Karpas-422 (cell line): Measurements from ENCODE around the gene HECTD2. TPM values are rescaled to one million over a fixed set of nuclear protein-coding genes. Genes with fewer than 3 reads are reported as not detected.
"Not testable (repeated sequence)": the region's sequence is repeated elsewhere in the genome, so short reads cannot be mapped to it uniquely, and the experiment has no call there.

Experiments
- DNase-seq: peaks from one replicate; pipeline ENCODE4 v3.0.0-alpha.2; 2015
- H2AFZ ChIP-seq: fragments of 200-600 bp; sonication (generic); 2 replicates; pipeline ENCODE4 v1.6.1; 2014; ENCODE audit warnings: antibody characterized with exemption, low read length, mixed read lengths
- H3K27ac ChIP-seq: fragments of 200-600 bp; sonication (generic); 2 replicates; pipeline ENCODE4 v1.5.1; 2014; ENCODE audit warnings: mild to moderate bottlenecking, low read length, moderate library complexity
- H3K27me3 ChIP-seq: fragments of 200-600 bp; sonication (generic); 2 replicates; pipeline ENCODE4 v1.6.1; 2014; ENCODE audit warnings: low read length, mixed read lengths
- H3K36me3 ChIP-seq: fragments of 200-600 bp; sonication (generic); 2 replicates; pipeline ENCODE4 v1.6.1; 2014; ENCODE audit warnings: low read length, mixed read lengths; ENCODE audit not compliant: insufficient read depth
- H3K4me1 ChIP-seq: fragments of 200-600 bp; sonication (generic); 2 replicates; pipeline ENCODE4 v1.6.1; 2014; ENCODE audit warnings: mild to moderate bottlenecking, low read length, mixed read lengths
- H3K4me2 ChIP-seq: fragments of 200-600 bp; sonication (generic); 2 replicates; pipeline ENCODE4 v1.6.1; 2014; ENCODE audit warnings: low read length, low read depth, mild to moderate bottlenecking; ENCODE audit not compliant: poor library complexity, severe bottlenecking
- H3K4me3 ChIP-seq: fragments of 200-600 bp; sonication (generic); 2 replicates; pipeline ENCODE4 v1.5.1; 2014; ENCODE audit warnings: mild to moderate bottlenecking, antibody characterized with exemption, low read length, mixed read lengths
- H3K79me2 ChIP-seq: fragments of 200-600 bp; sonication (generic); 2 replicates; pipeline ENCODE4 v1.6.1; 2014; ENCODE audit warnings: mild to moderate bottlenecking, low read length, mixed read lengths
- H3K9ac ChIP-seq: fragments of 200-600 bp; sonication (generic); 2 replicates; pipeline ENCODE4 v1.6.0; 2014; ENCODE audit warnings: low read length
- H3K9me2 ChIP-seq: fragments of 200-600 bp; sonication (generic), shearing (Covaris generic); replicated peaks from 2 replicates; pipeline ENCODE4 v1.6.0; 2014; ENCODE audit warnings: mild to moderate bottlenecking, low read length, moderate library complexity; ENCODE audit not compliant: insufficient read depth
- H3K9me3 ChIP-seq: fragments of 300-700, 200-600 bp; sonication (generic); 2 replicates; pipeline ENCODE4 v1.6.1; 2014; ENCODE audit warnings: low read length, mixed read lengths
- H4K20me1 ChIP-seq: fragments of 200-600 bp; sonication (generic); 2 replicates; pipeline ENCODE4 v1.6.1; 2014; ENCODE audit warnings: mild to moderate bottlenecking, antibody characterized with exemption, low read length, low read depth; ENCODE audit not compliant: insufficient read depth
- total RNA-seq: library from RNA; depleted of rRNA; stranded (reverse); fragments of >200 nt; shearing (Covaris generic); gene quantifications from 2 replicates; pipeline ENCODE4 v1.2.3, GENCODE V29; 2014; ENCODE audit warnings: low replicate concordance

The HECTD2 gene
- total RNA-seq, 1 experiment from 2014 or later: 0.22 TPM

DNA sequence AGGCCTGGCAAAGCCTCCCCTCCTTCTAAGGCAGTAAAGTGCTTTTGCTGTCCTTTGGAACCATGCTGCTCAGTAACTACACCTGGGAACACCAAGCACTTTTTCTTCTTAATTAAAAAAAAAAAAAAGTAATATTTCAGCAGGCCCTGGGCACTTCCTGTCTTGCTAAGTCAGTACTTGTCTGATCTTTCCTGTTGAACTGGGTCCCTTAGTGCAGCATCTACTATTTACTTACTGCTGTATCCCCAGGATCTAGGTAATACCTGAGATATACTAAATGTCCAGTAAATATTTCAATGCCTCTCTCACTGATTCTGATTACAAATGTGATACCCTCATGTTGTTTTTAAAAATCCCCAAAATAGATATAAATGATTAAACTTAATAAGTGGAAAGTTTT is 145.3 kb downstream of the HECTD2 start:
- Histone ChIP-seq H2AFZ (no peak overlapping the region), H4K20me1 (no peaks in the 10 kb centered on the region), H3K9me2 (no peaks in the 10 kb centered on the region), H3K4me3 (no peak overlapping the region), H3K4me2 (no peak overlapping the region), H3K4me1 (no peaks in the 10 kb centered on the region), H3K9ac (no peak overlapping the region), H3K27ac (no peak overlapping the region), H3K36me3 (no peaks in the 10 kb centered on the region), H3K9me3 (no peaks in the 10 kb centered on the region), H3K79me2 (no peaks in the 10 kb centered on the region), H3K27me3 (no peaks in the 10 kb centered on the region)
- DNase-seq: no peak

DNA sequence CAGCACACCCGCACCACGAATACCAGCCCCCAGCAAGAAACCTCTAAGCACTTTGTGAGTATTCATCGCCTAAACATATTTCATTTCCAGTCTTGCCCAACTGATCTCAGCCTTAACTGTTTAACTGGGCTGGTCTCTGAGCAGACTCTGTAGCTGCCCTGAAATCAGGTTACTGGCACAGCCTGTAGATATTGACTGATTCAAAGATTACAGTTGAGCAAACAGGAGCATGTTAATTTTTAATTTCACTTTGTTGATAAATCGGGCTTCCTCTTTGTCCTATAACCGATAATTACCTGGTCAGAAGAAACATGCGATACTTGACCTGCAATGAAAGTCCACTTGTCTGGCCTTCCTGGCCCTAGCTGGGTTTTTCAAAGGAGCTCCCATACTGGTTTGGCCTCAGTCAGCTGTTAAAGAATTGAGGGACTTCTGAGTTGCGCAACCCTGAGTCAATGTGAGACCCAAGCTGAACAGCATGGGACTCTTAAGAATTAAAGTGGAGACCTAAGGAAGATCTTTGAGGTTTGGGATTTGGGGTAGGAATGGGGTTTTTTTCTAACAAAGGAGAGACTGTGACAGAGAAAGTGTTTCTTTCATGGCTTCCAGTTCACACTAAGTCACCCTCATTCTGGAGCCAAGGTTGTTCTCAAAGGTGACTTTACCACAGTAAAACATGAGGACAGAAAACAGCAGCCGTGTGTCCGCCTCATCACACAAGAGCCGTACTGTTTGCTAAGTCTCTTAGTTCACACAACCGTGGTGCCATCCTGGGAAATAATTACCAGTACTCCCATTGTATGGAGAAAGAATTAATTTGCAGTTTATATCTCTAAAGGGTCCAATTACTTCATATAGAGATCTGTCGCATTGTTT is 146.8 kb downstream of the HECTD2 start:
- no peaks in the 10 kb centered on the region for H3K9me2 ChIP-seq
- H3K4me2 ChIP-seq: no peak overlapping the region
- no peaks in the 10 kb centered on the region for H3K9me3 ChIP-seq
- H3K36me3 ChIP-seq: no peaks in the 10 kb centered on the region
- no peak for DNase-seq
- no peaks in the 10 kb centered on the region for H3K79me2 ChIP-seq
- H3K27ac ChIP-seq: no peak overlapping the region
- no peaks in the 10 kb centered on the region for H4K20me1 ChIP-seq
- no peak overlapping the region for H2AFZ ChIP-seq
- H3K4me3 ChIP-seq: no peak overlapping the region
- no peaks in the 10 kb centered on the region for H3K4me1 ChIP-seq
- no peaks in the 10 kb centered on the region for H3K27me3 ChIP-seq
- no peak overlapping the region for H3K9ac ChIP-seq

DNA sequence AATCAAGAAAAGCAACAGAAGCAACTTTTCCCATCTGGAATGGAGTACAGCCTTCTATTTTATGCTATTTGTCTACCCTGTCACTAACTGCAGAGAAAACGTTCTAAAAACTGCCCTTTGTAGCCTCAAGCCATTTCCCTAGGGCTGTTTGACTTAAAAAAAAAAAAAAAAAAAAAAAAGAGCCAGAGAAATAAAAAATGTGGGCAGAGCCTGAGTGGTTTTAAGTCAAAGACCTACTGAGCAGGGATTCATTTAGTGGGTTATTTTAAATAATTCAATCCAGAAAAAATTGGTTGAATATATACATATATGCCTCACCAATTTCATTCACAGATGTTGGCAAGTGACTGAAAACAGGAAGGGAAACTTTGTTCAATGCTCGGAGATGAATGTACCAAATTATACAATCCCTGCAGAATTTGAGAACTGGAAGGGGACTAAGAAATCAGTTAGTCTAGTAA is 147.5 kb downstream of the HECTD2 start:
- no peaks in the 10 kb centered on the region for H3K4me1 ChIP-seq
- H3K36me3 ChIP-seq: no peaks in the 10 kb centered on the region
- no peak overlapping the region for H3K4me3 ChIP-seq
- H3K79me2 ChIP-seq: no peaks in the 10 kb centered on the region
- no peak overlapping the region for H2AFZ ChIP-seq
- H4K20me1 ChIP-seq: no peaks in the 10 kb centered on the region
- H3K27me3 ChIP-seq: no peaks in the 10 kb centered on the region
- no peak overlapping the region for H3K27ac ChIP-seq
- H3K9me2 ChIP-seq: no peaks in the 10 kb centered on the region
- no peak for DNase-seq
- H3K9me3 ChIP-seq: no peaks in the 10 kb centered on the region
- H3K9ac ChIP-seq: no peak overlapping the region
- no peak overlapping the region for H3K4me2 ChIP-seq

DNA sequence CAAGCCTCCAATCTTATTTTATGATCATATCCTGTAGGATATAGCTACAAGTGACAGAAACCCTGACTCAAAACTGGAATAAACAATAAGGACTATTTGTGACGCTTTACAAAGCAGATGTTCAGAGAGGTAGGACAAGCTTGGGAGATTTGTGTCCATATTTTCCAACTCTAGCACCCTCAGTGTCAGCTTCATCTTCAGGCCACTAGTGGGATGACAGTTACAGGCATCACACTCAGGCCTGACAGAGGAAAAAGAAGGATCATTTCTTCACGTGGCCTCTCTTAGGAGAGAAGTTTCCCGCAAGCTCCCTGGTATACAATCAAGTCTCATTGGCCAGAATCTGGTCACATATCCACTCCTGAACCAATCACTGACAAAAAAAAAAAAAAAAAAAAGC is 148.3 kb downstream of the HECTD2 start:
- no peak overlapping the region for H3K9ac ChIP-seq
- no peaks in the 10 kb centered on the region for H3K9me2 ChIP-seq
- no peak overlapping the region for H3K4me3 ChIP-seq
- H3K27ac ChIP-seq: no peak overlapping the region
- H3K9me3 ChIP-seq: no peaks in the 10 kb centered on the region
- no peak overlapping the region for H2AFZ ChIP-seq
- no peaks in the 10 kb centered on the region for H3K79me2 ChIP-seq
- no peaks in the 10 kb centered on the region for H3K36me3 ChIP-seq
- H3K4me1 ChIP-seq: no peaks in the 10 kb centered on the region
- DNase-seq: no peak
- H3K27me3 ChIP-seq: no peaks in the 10 kb centered on the region
- H3K4me2 ChIP-seq: no peak overlapping the region
- no peaks in the 10 kb centered on the region for H4K20me1 ChIP-seq

DNA sequence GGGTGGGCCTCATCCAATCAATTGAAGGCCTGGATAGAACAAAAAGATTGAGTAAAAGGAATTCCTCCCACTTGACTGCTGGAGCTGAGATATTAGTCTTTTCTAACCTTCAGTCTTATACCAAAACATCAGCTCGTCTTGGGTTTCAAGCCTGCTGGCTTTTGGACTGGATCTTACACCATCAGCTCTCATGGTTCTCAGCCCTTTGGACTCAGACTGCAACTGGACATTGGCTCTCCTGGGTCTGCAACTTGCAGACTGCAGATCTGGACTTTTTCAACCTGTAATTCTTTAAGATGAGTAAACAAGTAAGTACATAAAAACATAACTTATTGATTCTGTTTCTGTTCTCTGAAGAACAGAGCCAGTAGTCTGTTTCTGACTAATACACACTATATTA is 149.0 kb downstream of the HECTD2 start:
- no peak overlapping the region for H3K4me2 ChIP-seq
- no peaks in the 10 kb centered on the region for H3K36me3 ChIP-seq
- H2AFZ ChIP-seq: no peak overlapping the region

DNA sequence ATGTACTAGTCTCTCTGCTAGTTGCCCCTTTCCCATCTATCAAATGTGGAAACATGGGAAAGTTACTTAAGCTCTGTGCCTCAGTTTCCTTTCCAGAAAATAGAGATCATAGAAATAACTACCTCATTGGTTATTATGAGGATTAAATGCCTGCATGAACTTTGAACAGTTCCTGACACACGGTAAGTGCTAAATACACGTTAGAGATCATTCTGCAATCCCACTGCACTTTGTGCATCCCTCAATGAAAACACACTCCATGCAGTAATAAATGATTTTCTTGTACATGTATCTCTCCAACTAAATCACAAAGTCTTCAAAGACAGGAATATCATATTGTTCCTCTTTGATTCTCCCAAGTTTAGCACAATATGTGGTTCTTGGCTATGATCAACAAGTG is 149.6 kb downstream of the HECTD2 start:
- Histone ChIP-seq H3K27ac (no peak overlapping the region), H3K79me2 (no peaks in the 10 kb centered on the region), H3K4me1 (no peaks in the 10 kb centered on the region), H4K20me1 (no peaks in the 10 kb centered on the region), H3K4me2 (no peak overlapping the region), H3K9me3 (no peaks in the 10 kb centered on the region), H3K27me3 (no peaks in the 10 kb centered on the region), H3K9me2 (no peaks in the 10 kb centered on the region), H3K36me3 (no peaks in the 10 kb centered on the region), H2AFZ (no peak overlapping the region), H3K9ac (no peak overlapping the region), H3K4me3 (no peak overlapping the region)
- DNase-seq: no peak

More for the DNA sequence above, 149.0 kb downstream of the HECTD2 start:
- Histone ChIP-seq H3K27ac (no peak overlapping the region), H3K9me3 (no peaks in the 10 kb centered on the region), H3K4me1 (no peaks in the 10 kb centered on the region), H3K27me3 (no peaks in the 10 kb centered on the region), H3K9me2 (no peaks in the 10 kb centered on the region), H3K79me2 (no peaks in the 10 kb centered on the region), H4K20me1 (no peaks in the 10 kb centered on the region), H3K9ac (no peak overlapping the region), H3K4me3 (no peak overlapping the region)
- no peak for DNase-seq

DNA sequence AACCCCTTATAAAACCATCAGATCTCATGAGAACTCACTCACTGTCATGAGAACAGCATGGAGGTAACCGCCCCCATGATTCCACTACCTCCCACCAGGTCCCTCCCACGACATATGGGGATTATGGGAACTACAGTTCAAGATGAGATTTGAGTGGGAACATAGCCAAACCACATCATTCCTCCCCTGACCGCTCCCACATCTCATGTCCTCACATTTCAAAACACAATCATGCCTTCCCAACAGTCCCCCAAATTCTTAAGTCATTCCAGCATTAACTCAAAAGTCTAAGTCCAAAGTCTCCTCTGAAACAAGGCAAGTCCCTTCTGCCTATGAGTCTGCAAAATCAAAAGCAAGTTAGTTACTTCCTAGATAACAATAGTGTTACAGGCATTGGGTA is 150.7 kb downstream of the HECTD2 start:
- H3K36me3 ChIP-seq, H3K27me3 ChIP-seq: not testable (repeated sequence)

DNA sequence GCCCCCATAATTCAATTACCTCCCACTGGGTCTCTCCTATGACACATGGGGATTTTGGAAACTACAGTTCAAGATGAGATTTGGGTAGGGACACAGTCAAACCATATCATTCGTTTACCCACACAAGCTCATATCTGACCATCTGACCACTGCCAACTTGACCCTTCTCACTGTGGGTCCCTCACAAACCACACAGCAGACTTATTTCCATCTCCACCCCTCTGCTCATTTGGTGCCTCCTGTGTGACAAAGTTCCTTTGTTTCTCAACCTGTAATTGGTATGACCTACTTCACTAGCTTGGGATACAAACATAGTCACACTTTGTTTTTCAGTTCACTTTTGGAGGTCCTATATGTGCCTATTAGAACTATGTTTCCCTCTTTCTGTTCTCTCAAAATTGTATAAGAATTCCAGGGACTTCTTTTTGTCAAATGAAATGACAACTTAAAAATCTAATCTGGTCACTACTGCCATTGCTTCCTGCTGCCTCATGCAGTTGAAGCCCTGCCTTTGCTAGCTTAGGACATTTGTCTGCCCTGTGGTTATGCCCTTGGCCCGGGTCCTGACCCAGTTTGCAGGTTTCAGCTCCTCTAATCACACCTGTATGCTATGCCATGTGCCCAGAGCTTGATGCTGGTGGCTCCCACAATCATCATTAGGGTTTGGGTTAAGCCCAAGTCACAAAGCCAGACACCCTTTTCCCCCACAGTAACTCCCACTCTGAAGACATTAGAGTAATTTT is 152.9 kb downstream of the HECTD2 start:
- no peak for DNase-seq

More for the DNA sequence above, 150.7 kb downstream of the HECTD2 start:
- not testable (repeated sequence) for H4K20me1 ChIP-seq, H3K4me3 ChIP-seq, H3K9me3 ChIP-seq, H3K9me2 ChIP-seq, H3K9ac ChIP-seq, H3K79me2 ChIP-seq, DNase-seq, H3K4me1 ChIP-seq, H3K4me2 ChIP-seq, H2AFZ ChIP-seq, H3K27ac ChIP-seq

More for the DNA sequence above, 152.9 kb downstream of the HECTD2 start:
- no peaks in the 10 kb centered on the region for H3K4me1 ChIP-seq
- H3K4me3 ChIP-seq: no peak overlapping the region
- H3K27me3 ChIP-seq: no peaks in the 10 kb centered on the region
- H3K79me2 ChIP-seq: no peaks in the 10 kb centered on the region
- no peak overlapping the region for H2AFZ ChIP-seq
- no peaks in the 10 kb centered on the region for H3K9me2 ChIP-seq
- H3K9ac ChIP-seq: no peak overlapping the region
- H4K20me1 ChIP-seq: no peaks in the 10 kb centered on the region
- no peaks in the 10 kb centered on the region for H3K36me3 ChIP-seq
- no peak overlapping the region for H3K27ac ChIP-seq
- H3K9me3 ChIP-seq: no peaks in the 10 kb centered on the region
- H3K4me2 ChIP-seq: no peak overlapping the region
